Suprapubic skin (tissue), 4 donors: ENCODE measurements around the gene PNMA6E.

Experiments used
- POLR2A ChIP-seq, 2 donors: fragments of 450-650 bp; IDR thresholded peaks; one replicate each; pipeline ENCODE4 v1.6.1; 2017; ENCODE audit warnings: antibody characterized with exemption in 2 of 2, mild to moderate bottlenecking in 2 of 2, moderate library complexity in 2 of 2
- POLR2AphosphoS5 ChIP-seq, 3 donors: sonication (generic); formaldehyde crosslinking; IDR thresholded peaks; one replicate each; pipeline ENCODE4 v1.6.1; 2017; ENCODE audit warnings: antibody characterized with exemption in 3 of 3

DNA sequence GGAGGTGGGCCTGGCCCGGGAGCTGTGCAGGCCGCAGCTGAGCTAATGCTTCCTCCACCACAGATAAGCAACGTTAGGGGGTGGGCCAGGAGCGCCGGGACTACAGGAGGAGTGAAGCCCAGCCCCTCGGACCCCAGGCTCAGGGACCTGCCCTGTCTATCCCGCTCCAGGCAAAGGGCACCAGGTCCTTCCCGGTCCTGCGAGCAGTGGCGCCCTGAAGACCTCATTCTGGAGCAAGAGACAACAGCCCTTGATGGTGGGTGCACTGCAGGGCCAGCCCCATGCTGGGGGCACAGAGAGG, 45.4 kb upstream of the PNMA6E start:
- TF ChIP-seq POLR2AphosphoS5 (IDR thresholded peaks at IDR 0.05) (no peak), POLR2A (IDR thresholded peaks at IDR 0.05) (no peak)
